ENCODE data around the gene TBX2.
A peak's percentile ranks its signal among the peaks of the same experiment; 100 is the strongest.

TBX2 gene

GRCh38 chr17:61412143-61412859 is 12.7 kb downstream of the TBX2 start (continued):
- TF ChIP-seq ZNF518A (tag by site-specific recombination; conservative IDR thresholded peaks at IDR 0.05; ENCODE audit: low read depth) (0 out of 2 replicates have a peak, but pooled peaks have one; percentile 19), KLF10 (tag by site-specific recombination; IDR thresholded peaks at IDR 0.05) (no peak), ZNF792 (tag by site-specific recombination; IDR thresholded peaks at IDR 0.05) (no peak), ZNF791 (tag by site-specific recombination; IDR thresholded peaks at IDR 0.05) (no peak), ZNF623 (tag by site-specific recombination; IDR thresholded peaks at IDR 0.05) (peak; percentile 33; the same call in 1 of the 2 replicates), IKZF3 (tag by site-specific recombination; IDR thresholded peaks at IDR 0.05) (peak; percentile 79), WT1 (tag by site-specific recombination; IDR thresholded peaks at IDR 0.05) (peak; percentile 45; the same call in 1 of the 2 replicates), TRIM28 (IDR thresholded peaks at IDR 0.05; ENCODE audit: borderline replicate concordance, low read length) (no peak), ZNF701 (tag by site-specific recombination; IDR thresholded peaks at IDR 0.05) (no peak), ZNF670 (tag by site-specific recombination; IDR thresholded peaks at IDR 0.05; ENCODE audit: low read depth) (no peak), ZNF302 (tag by site-specific recombination; IDR thresholded peaks at IDR 0.05; ENCODE audit: low read depth) (no peak), ZNF19 (tag by site-specific recombination; IDR thresholded peaks at IDR 0.05; ENCODE audit: low read depth) (no peak), ZNF174 (tag by site-specific recombination; IDR thresholded peaks at IDR 0.05) (no peak), ZFP3 (tag by site-specific recombination; IDR thresholded peaks at IDR 0.05; ENCODE audit: low read depth) (no peak), ZNF184 (tag by site-specific recombination; IDR thresholded peaks at IDR 0.05) (no peak), ZNF202 (tag by site-specific recombination; IDR thresholded peaks at IDR 0.05; ENCODE audit: borderline replicate concordance) (no peak), ZNF830 (tag by site-specific recombination; IDR thresholded peaks at IDR 0.05; ENCODE audit: low read depth) (no peak), ZBTB20 (tag by site-specific recombination; IDR thresholded peaks at IDR 0.05) (peak; percentile 87; the same call in 1 of the 2 replicates), ZNF223 (tag by site-specific recombination; IDR thresholded peaks at IDR 0.05) (no peak; the same call in 1 of the 2 replicates), ZNF580 (tag by site-specific recombination; IDR thresholded peaks at IDR 0.05) (0 out of 2 replicates have a peak, but pooled peaks have one; percentile 8), HOXA7 (CRISPR knock-in tag; IDR thresholded peaks at IDR 0.05; ENCODE audit: borderline replicate concordance) (no peak), ZNF341 (tag by site-specific recombination; IDR thresholded peaks at IDR 0.05; ENCODE audit: low read depth) (peak; percentile 84)
- TF ChIP-seq, protein P1, sequence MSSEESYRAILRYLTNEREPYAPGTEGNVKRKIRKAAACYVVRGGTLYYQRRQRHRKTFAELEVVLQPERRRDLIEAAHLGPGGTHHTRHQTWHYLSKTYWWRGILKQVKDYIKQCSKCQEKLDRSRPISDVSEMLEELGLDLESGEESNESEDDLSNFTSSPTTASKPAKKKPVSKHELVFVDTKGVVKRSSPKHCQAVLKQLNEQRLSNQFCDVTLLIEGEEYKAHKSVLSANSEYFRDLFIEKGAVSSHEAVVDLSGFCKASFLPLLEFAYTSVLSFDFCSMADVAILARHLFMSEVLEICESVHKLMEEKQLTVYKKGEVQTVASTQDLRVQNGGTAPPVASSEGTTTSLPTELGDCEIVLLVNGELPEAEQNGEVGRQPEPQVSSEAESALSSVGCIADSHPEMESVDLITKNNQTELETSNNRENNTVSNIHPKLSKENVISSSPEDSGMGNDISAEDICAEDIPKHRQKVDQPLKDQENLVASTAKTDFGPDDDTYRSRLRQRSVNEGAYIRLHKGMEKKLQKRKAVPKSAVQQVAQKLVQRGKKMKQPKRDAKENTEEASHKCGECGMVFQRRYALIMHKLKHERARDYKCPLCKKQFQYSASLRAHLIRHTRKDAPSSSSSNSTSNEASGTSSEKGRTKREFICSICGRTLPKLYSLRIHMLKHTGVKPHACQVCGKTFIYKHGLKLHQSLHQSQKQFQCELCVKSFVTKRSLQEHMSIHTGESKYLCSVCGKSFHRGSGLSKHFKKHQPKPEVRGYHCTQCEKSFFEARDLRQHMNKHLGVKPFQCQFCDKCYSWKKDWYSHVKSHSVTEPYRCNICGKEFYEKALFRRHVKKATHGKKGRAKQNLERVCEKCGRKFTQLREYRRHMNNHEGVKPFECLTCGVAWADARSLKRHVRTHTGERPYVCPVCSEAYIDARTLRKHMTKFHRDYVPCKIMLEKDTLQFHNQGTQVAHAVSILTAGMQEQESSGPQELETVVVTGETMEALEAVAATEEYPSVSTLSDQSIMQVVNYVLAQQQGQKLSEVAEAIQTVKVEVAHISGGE (tag by site-specific recombination; conservative IDR thresholded peaks at IDR 0.05; ENCODE audit: low read depth), result peak; percentile 41; the same call in 1 of the 2 replicates
- TF ChIP-seq, protein P2, sequence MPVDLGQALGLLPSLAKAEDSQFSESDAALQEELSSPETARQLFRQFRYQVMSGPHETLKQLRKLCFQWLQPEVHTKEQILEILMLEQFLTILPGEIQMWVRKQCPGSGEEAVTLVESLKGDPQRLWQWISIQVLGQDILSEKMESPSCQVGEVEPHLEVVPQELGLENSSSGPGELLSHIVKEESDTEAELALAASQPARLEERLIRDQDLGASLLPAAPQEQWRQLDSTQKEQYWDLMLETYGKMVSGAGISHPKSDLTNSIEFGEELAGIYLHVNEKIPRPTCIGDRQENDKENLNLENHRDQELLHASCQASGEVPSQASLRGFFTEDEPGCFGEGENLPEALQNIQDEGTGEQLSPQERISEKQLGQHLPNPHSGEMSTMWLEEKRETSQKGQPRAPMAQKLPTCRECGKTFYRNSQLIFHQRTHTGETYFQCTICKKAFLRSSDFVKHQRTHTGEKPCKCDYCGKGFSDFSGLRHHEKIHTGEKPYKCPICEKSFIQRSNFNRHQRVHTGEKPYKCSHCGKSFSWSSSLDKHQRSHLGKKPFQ (tag by site-specific recombination; IDR thresholded peaks at IDR 0.05), result no peak
- TF ChIP-seq, protein P3, sequence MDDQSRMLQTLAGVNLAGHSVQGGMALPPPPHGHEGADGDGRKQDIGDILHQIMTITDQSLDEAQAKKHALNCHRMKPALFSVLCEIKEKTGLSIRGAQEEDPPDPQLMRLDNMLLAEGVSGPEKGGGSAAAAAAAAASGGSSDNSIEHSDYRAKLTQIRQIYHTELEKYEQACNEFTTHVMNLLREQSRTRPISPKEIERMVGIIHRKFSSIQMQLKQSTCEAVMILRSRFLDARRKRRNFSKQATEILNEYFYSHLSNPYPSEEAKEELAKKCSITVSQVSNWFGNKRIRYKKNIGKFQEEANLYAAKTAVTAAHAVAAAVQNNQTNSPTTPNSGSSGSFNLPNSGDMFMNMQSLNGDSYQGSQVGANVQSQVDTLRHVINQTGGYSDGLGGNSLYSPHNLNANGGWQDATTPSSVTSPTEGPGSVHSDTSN (CRISPR knock-in tag; IDR thresholded peaks at IDR 0.05), result no peak
- TF ChIP-seq, protein P4, sequence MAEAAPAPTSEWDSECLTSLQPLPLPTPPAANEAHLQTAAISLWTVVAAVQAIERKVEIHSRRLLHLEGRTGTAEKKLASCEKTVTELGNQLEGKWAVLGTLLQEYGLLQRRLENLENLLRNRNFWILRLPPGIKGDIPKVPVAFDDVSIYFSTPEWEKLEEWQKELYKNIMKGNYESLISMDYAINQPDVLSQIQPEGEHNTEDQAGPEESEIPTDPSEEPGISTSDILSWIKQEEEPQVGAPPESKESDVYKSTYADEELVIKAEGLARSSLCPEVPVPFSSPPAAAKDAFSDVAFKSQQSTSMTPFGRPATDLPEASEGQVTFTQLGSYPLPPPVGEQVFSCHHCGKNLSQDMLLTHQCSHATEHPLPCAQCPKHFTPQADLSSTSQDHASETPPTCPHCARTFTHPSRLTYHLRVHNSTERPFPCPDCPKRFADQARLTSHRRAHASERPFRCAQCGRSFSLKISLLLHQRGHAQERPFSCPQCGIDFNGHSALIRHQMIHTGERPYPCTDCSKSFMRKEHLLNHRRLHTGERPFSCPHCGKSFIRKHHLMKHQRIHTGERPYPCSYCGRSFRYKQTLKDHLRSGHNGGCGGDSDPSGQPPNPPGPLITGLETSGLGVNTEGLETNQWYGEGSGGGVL (tag by site-specific recombination; IDR thresholded peaks at IDR 0.05), result no peak
